MM.1S (cell line): Measurements from ENCODE around the gene CHCHD6.

Experiments used
- DNase-seq: peaks from one replicate; pipeline ENCODE4 v3.0.0-alpha.2; 2015
- H2AFZ ChIP-seq: fragments of 300-600 bp; sonication (generic); 2 replicates; pipeline ENCODE4 v1.6.0; 2016; ENCODE audit warnings: antibody characterized with exemption, low read length
- H3F3A ChIP-seq: fragments of 300-600 bp; sonication (generic); 2 replicates; pipeline ENCODE4 v1.6.1; 2016; ENCODE audit warnings: mild to moderate bottlenecking, antibody characterized with exemption, low read length, moderate library complexity, mixed read lengths; ENCODE audit not compliant: insufficient read depth
- H3K27ac ChIP-seq: fragments of 300-600 bp; sonication (generic); 2 replicates; pipeline ENCODE4 v1.5.1; 2016; ENCODE audit warnings: mild to moderate bottlenecking, low read length
- H3K27me3 ChIP-seq: fragments of 300-600 bp; sonication (generic); replicated peaks from 2 replicates; pipeline ENCODE4 v1.6.0; 2016; ENCODE audit warnings: low read length; ENCODE audit not compliant: insufficient read depth
- H3K36me3 ChIP-seq: fragments of 300-600 bp; sonication (generic); replicated peaks from 2 replicates; pipeline ENCODE4 v1.6.1; 2016; ENCODE audit warnings: mild to moderate bottlenecking, low read length, mixed read lengths; ENCODE audit not compliant: insufficient read depth
- H3K4me1 ChIP-seq: fragments of 300-600 bp; sonication (generic); 2 replicates; pipeline ENCODE4 v1.6.1; 2016; ENCODE audit warnings: low read length, mixed read lengths
- H3K4me2 ChIP-seq: fragments of 300-600 bp; sonication (generic); 2 replicates; pipeline ENCODE4 v1.6.0; 2016; ENCODE audit warnings: low read depth, low read length
- H3K4me3 ChIP-seq: fragments of 300-600 bp; sonication (generic); 2 replicates; pipeline ENCODE4 v1.5.1; 2016; ENCODE audit warnings: low read length, mixed read lengths
- H3K79me2 ChIP-seq: fragments of 300-600 bp; sonication (generic); 2 replicates; pipeline ENCODE4 v1.6.1; 2016; ENCODE audit warnings: mixed run types, low read length, mixed read lengths
- H3K9ac ChIP-seq: fragments of 300-600 bp; sonication (generic); 2 replicates; pipeline ENCODE4 v1.6.1; 2016; ENCODE audit warnings: low read length, mixed read lengths
- H3K9me2 ChIP-seq: fragments of 300-600 bp; sonication (generic); replicated peaks from 2 replicates; pipeline ENCODE4 v1.6.1; 2016; ENCODE audit warnings: mild to moderate bottlenecking, low read length, mixed read lengths; ENCODE audit not compliant: insufficient read depth
- H3K9me3 ChIP-seq: fragments of 300-600 bp; sonication (generic); replicated peaks from 2 replicates; pipeline ENCODE4 v1.6.1; 2016; ENCODE audit warnings: mild to moderate bottlenecking, low read length, mixed read lengths; ENCODE audit not compliant: insufficient read depth
- H4K20me1 ChIP-seq: fragments of 300-600 bp; sonication (generic); 2 replicates; pipeline ENCODE4 v1.6.1; 2016; ENCODE audit warnings: mild to moderate bottlenecking, low read length, moderate library complexity, mixed read lengths; ENCODE audit not compliant: insufficient read depth
- EZH2 ChIP-seq: fragments of 300-600 bp; sonication (generic); optimal IDR thresholded peaks from 2 replicates; pipeline ENCODE3; 2017; ENCODE audit warnings: low read depth, mild to moderate bottlenecking, antibody characterized with exemption, low read length, mixed read lengths
- EZH2phosphoT487 ChIP-seq: fragments of 300-600 bp; sonication (generic); IDR thresholded peaks from 2 replicates; pipeline ENCODE4 v1.6.1; 2018; ENCODE audit warnings: antibody characterized with exemption, low read length
- TF ChIP-seq, protein P1 (sequence below): fragments of 300-600 bp; sonication (generic); IDR thresholded peaks from 2 replicates; pipeline ENCODE4 v1.5.1; 2016; ENCODE audit warnings: antibody characterized with exemption, low read length, mixed read lengths

CHCHD6 gene

GRCh38 chr3:126992216-126992615 lies 288.2 kb downstream of the CHCHD6 start:
- H3K9me3 ChIP-seq = no peaks in the 10 kb centered on the region
- no peaks in the 10 kb centered on the region for H3F3A ChIP-seq
- no peaks in the 10 kb centered on the region for H3K27me3 ChIP-seq
- H3K36me3 ChIP-seq = no peaks in the 10 kb centered on the region
- 0 out of 2 replicates have a peak, but pooled peaks cover under 1% of the 10 kb centered on the region for H3K79me2 ChIP-seq
- H3K9me2 ChIP-seq = no peaks in the 10 kb centered on the region
- no peak overlapping the region for H2AFZ ChIP-seq
- H3K4me2 ChIP-seq = no peak overlapping the region
- TF ChIP-seq, protein P1, sequence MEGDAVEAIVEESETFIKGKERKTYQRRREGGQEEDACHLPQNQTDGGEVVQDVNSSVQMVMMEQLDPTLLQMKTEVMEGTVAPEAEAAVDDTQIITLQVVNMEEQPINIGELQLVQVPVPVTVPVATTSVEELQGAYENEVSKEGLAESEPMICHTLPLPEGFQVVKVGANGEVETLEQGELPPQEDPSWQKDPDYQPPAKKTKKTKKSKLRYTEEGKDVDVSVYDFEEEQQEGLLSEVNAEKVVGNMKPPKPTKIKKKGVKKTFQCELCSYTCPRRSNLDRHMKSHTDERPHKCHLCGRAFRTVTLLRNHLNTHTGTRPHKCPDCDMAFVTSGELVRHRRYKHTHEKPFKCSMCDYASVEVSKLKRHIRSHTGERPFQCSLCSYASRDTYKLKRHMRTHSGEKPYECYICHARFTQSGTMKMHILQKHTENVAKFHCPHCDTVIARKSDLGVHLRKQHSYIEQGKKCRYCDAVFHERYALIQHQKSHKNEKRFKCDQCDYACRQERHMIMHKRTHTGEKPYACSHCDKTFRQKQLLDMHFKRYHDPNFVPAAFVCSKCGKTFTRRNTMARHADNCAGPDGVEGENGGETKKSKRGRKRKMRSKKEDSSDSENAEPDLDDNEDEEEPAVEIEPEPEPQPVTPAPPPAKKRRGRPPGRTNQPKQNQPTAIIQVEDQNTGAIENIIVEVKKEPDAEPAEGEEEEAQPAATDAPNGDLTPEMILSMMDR = no peak
- no peak for TF ChIP-seq EZH2
- no peak for TF ChIP-seq EZH2phosphoT487
- DNase-seq = no peak
- H3K4me3 ChIP-seq = no peak overlapping the region
- no peaks in the 10 kb centered on the region for H3K4me1 ChIP-seq
- no peaks in the 10 kb centered on the region for H4K20me1 ChIP-seq
- no peak overlapping the region for H3K9ac ChIP-seq
- no peak overlapping the region for H3K27ac ChIP-seq

DNA sequence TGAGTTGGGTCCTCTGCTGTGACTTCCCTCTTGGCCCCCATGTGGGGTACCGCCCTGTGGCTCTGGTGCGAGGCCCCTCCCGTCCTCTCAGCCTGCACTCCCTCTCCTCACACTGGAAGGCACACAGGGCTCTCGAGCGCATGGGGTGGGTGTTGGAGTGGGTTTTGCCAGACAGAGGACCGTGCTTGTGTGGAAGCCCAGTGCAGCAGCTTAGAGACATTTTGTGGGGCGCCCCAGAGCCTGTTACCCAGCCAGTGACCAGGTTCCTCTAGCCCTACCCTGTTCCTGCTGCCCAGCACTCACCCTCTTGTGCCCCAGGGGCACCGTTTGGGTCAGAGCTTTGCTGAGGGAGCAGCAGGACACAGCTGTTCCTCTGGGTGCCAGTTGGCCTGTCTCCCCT lies 288.7 kb downstream of the CHCHD6 start:
- H3K79me2 ChIP-seq = no peaks in the 10 kb centered on the region
- no peak overlapping the region for H3K27ac ChIP-seq
- no peak for DNase-seq
- no peak overlapping the region for H3K4me2 ChIP-seq
- H3K9me3 ChIP-seq = no peaks in the 10 kb centered on the region
- no peaks in the 10 kb centered on the region for H4K20me1 ChIP-seq
- no peaks in the 10 kb centered on the region for H3K27me3 ChIP-seq
- H3K9me2 ChIP-seq = no peaks in the 10 kb centered on the region
- no peaks in the 10 kb centered on the region for H3K4me1 ChIP-seq
- H3K4me3 ChIP-seq = no peak overlapping the region
- no peaks in the 10 kb centered on the region for H3K36me3 ChIP-seq
- no peak overlapping the region for H3K9ac ChIP-seq
- no peak for TF ChIP-seq EZH2
- TF ChIP-seq, protein P1 = no peak
- no peak for TF ChIP-seq EZH2phosphoT487
- no peak overlapping the region for H2AFZ ChIP-seq
- no peaks in the 10 kb centered on the region for H3F3A ChIP-seq

DNA sequence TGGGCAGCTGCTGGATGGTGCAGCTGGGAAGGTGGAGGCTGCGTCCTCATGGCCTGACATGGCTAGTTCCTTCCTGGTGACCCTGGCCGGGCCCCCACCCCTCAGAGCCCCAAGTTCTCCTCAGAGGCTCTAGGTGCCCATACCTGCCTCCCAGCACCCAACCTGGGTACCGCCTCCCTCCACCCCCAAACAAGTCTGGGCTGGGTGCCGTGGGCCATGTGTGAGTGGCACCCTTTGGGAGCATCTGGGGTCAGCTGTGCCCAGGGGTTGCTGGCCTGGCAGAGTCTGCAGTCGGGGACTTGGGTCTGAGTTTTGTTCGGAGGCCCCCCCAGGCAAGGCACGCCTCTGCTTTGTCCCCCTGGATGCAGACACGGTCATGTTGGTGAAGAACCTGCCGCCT lies 289.4 kb downstream of the CHCHD6 start:
- no peaks in the 10 kb centered on the region for H3F3A ChIP-seq
- H3K4me1 ChIP-seq = no peaks in the 10 kb centered on the region
- no peaks in the 10 kb centered on the region for H3K9me2 ChIP-seq
- H3K27me3 ChIP-seq = no peaks in the 10 kb centered on the region
- no peak for DNase-seq
- no peaks in the 10 kb centered on the region for H3K36me3 ChIP-seq
- no peak overlapping the region for H3K4me2 ChIP-seq
- H2AFZ ChIP-seq = no peak overlapping the region
- TF ChIP-seq EZH2phosphoT487 = no peak
- TF ChIP-seq, protein P1 = no peak
- TF ChIP-seq EZH2 = no peak
- no peak overlapping the region for H3K27ac ChIP-seq
- H3K79me2 ChIP-seq = no peaks in the 10 kb centered on the region
- no peak overlapping the region for H3K9ac ChIP-seq
- no peaks in the 10 kb centered on the region for H4K20me1 ChIP-seq
- H3K4me3 ChIP-seq = no peak overlapping the region
- H3K9me3 ChIP-seq = no peaks in the 10 kb centered on the region
